SK-N-SH (cell line): Measurements from ENCODE around the gene POU6F1.

Source experiments
- MXI1 ChIP-seq: IDR thresholded peaks from 2 replicates; pipeline ENCODE4 v1.6.1; 2012; ENCODE audit warnings: mild to moderate bottlenecking, low read depth, low read length, improper control_type of control experiment
- NFIC ChIP-seq: IDR thresholded peaks from 2 replicates; pipeline ENCODE4 v1.4.0; 2012; ENCODE audit warnings: borderline replicate concordance
- POLR2AphosphoS5 ChIP-seq: IDR thresholded peaks from 2 replicates; pipeline ENCODE4 v1.6.1; 2012; ENCODE audit warnings: low read depth, low read length
- RAD21 ChIP-seq: IDR thresholded peaks from 2 replicates; pipeline ENCODE4 v1.6.1; 2012; ENCODE audit warnings: mild to moderate bottlenecking, low read length
- TAF1 ChIP-seq: IDR thresholded peaks from 2 replicates; pipeline ENCODE4 v1.6.1; 2012; ENCODE audit warnings: low read depth, mild to moderate bottlenecking, low read length, moderate library complexity, borderline replicate concordance
- TF ChIP-seq, protein P1 (sequence below): fragments of 200-600 bp; sonication (generic); IDR thresholded peaks from 2 replicates; pipeline ENCODE4 v1.6.1; 2017; ENCODE audit warnings: antibody characterized with exemption, mild to moderate bottlenecking, moderate library complexity
- TF ChIP-seq, protein P2 (sequence below): IDR thresholded peaks from 2 replicates; pipeline ENCODE4 v1.4.0; 2012; ENCODE audit warnings: low read depth

GRCh38 chr12:51163795-51164194, 54.1 kb downstream of the POU6F1 start:
- TF ChIP-seq RAD21 (no peak), TAF1 (no peak), NFIC (no peak), MXI1 (no peak), POLR2AphosphoS5 (no peak)
- TF ChIP-seq, protein P1, sequence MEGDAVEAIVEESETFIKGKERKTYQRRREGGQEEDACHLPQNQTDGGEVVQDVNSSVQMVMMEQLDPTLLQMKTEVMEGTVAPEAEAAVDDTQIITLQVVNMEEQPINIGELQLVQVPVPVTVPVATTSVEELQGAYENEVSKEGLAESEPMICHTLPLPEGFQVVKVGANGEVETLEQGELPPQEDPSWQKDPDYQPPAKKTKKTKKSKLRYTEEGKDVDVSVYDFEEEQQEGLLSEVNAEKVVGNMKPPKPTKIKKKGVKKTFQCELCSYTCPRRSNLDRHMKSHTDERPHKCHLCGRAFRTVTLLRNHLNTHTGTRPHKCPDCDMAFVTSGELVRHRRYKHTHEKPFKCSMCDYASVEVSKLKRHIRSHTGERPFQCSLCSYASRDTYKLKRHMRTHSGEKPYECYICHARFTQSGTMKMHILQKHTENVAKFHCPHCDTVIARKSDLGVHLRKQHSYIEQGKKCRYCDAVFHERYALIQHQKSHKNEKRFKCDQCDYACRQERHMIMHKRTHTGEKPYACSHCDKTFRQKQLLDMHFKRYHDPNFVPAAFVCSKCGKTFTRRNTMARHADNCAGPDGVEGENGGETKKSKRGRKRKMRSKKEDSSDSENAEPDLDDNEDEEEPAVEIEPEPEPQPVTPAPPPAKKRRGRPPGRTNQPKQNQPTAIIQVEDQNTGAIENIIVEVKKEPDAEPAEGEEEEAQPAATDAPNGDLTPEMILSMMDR, result no peak
- TF ChIP-seq, protein P2, sequence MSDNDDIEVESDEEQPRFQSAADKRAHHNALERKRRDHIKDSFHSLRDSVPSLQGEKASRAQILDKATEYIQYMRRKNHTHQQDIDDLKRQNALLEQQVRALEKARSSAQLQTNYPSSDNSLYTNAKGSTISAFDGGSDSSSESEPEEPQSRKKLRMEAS, result no peak
